K562 (cell line): ENCODE results near the gene ATXN2L. TPM values are rescaled to one million over a fixed set of nuclear protein-coding genes. Genes with fewer than 3 reads are reported as not detected.

Experiments used
- AFF1 ChIP-seq, 2 experiments: fragments of 450-650 bp; IDR thresholded peaks; 2 replicates each; pipeline ENCODE4 v1.6.1; 2018; ENCODE audit warnings: mild to moderate bottlenecking in 2 of 2, low read depth in 1 of 2; ENCODE audit not compliant: partially characterized antibody in 2 of 2
- EP300 ChIP-seq: IDR thresholded peaks from 2 replicates; pipeline ENCODE4 v1.6.1; 2012; ENCODE audit warnings: low read length, improper control_type of control experiment
- GTF3C2 ChIP-seq: IDR thresholded peaks from 3 replicates; pipeline ENCODE4 v1.6.1; 2011; ENCODE audit warnings: borderline replicate concordance, mild to moderate bottlenecking, moderate library complexity; ENCODE audit not compliant: insufficient read length; ENCODE audit errors: extremely low read depth
- HDAC6 ChIP-seq: IDR thresholded peaks from 2 replicates; pipeline ENCODE4 v1.6.1; 2012; ENCODE audit warnings: low read depth, mild to moderate bottlenecking, control low read depth, inconsistent platforms, low read length, moderate library complexity
- HMG20B ChIP-seq: fragments of 250-450 bp; sonication (Bioruptor Pico); IDR thresholded peaks from 2 replicates; pipeline ENCODE4 v1.5.0; 2021; ENCODE audit warnings: mild to moderate bottlenecking
- MCM5 ChIP-seq: fragments of 450-650 bp; IDR thresholded peaks from 2 replicates; pipeline ENCODE4 v1.6.1; 2016; ENCODE audit warnings: low read depth
- NCOA4 ChIP-seq: fragments of 450-650 bp; IDR thresholded peaks from 2 replicates; pipeline ENCODE4 v1.6.1; 2018; ENCODE audit warnings: mild to moderate bottlenecking; ENCODE audit not compliant: partially characterized antibody
- NR2C2 ChIP-seq, 2 experiments: fragments of 200-800 bp in 1 of 2; sonication (Bioruptor generic) in 1 of 2; sonication (generic) in 1 of 2; formaldehyde crosslinking in 1 of 2; IDR thresholded peaks; 2 replicates each; pipeline versions ENCODE4 v1.6.1 to v1.8.0; 2016 to 2022; ENCODE audit warnings: mild to moderate bottlenecking in 1 of 2, missing compliant biosample characterization in 1 of 2, missing genetic modification characterization in 1 of 2, missing genetic modification reagents in 1 of 2
- POLR2A ChIP-seq: fragments of 450-650 bp; conservative IDR thresholded peaks from 2 replicates; pipeline ENCODE4 v1.6.1; 2016
- SIRT6 ChIP-seq: IDR thresholded peaks from one replicate; pipeline ENCODE4 v1.6.1; 2012; ENCODE audit warnings: low read depth, mild to moderate bottlenecking, control low read depth, inconsistent platforms, low read length, moderate library complexity
- THRAP3 ChIP-seq: fragments of 450-650 bp; IDR thresholded peaks from 2 replicates; pipeline ENCODE4 v1.6.1; 2016; ENCODE audit warnings: mild to moderate bottlenecking, inconsistent platforms, borderline replicate concordance
- XRCC3 ChIP-seq: fragments of 450-650 bp; IDR thresholded peaks from 2 replicates; pipeline ENCODE4 v1.6.1; 2017; ENCODE audit warnings: mild to moderate bottlenecking, moderate library complexity
- polyA plus RNA-seq, 8 experiments: library from polyadenylated mRNA; depleted of rRNA in 4 of 8; stranded (reverse) in 5 of 8; unstranded in 3 of 8; fragments of >200 nt; fragmentation: Nextera tagmentation in 2 of 8; fragmentation: Illumina TruSeq in 1 of 8; extraction: Ambion mirVana in 2 of 8; extraction: Trizol in 1 of 8; gene quantifications; 2 replicates each; pipeline versions ENCODE4 v1.2.1 to v1.2.3, GENCODE V29; 2011 to 2014; ENCODE audit warnings: inconsistent platforms in 1 of 8, missing spikeins in 1 of 8
- total RNA-seq, 7 experiments: library from RNA; depleted of rRNA in 6 of 7; stranded (reverse); fragments of >200 nt in 6 of 7; fragmentation: Illumina TruSeq in 2 of 7; extraction: Trizol in 2 of 7; gene quantifications; 2 replicates each; pipeline versions ENCODE4 v1.2.1 to v1.2.3, GENCODE V29; 2011 to 2021; ENCODE audit warnings: low replicate concordance in 1 of 7
- TF ChIP-seq, protein P1 (sequence below): sonication (generic); formaldehyde crosslinking; IDR thresholded peaks from 2 replicates; pipeline ENCODE4 v1.8.1; 2023; ENCODE audit warnings: mild to moderate bottlenecking, missing genetic modification reagents
- TF ChIP-seq, protein P2 (sequence below): fragments of 450-650 bp; IDR thresholded peaks from 2 replicates; pipeline ENCODE4 v1.6.1; 2016; ENCODE audit warnings: low read depth, mild to moderate bottlenecking, moderate library complexity
- TF ChIP-seq, protein P3 (sequence below): fragments of 450-650 bp; formaldehyde crosslinking; IDR thresholded peaks from 2 replicates; pipeline ENCODE4 v1.4.0; 2022; ENCODE audit warnings: missing genetic modification characterization

ATXN2L gene
- total and polyA plus RNA-seq, 9 of the 15 experiments (the other 6 are each of a cell fraction or from before 2014, with no cell fraction given), result 3.8 to 280 (median 37.2) TPM

- no peak for TF ChIP-seq AFF1 (IDR thresholded peaks at IDR 0.05; ENCODE audit: low read depth in 1 of 2, partially characterized antibody in 2 of 2)
- no peak for TF ChIP-seq SIRT6
- TF ChIP-seq, protein P1, sequence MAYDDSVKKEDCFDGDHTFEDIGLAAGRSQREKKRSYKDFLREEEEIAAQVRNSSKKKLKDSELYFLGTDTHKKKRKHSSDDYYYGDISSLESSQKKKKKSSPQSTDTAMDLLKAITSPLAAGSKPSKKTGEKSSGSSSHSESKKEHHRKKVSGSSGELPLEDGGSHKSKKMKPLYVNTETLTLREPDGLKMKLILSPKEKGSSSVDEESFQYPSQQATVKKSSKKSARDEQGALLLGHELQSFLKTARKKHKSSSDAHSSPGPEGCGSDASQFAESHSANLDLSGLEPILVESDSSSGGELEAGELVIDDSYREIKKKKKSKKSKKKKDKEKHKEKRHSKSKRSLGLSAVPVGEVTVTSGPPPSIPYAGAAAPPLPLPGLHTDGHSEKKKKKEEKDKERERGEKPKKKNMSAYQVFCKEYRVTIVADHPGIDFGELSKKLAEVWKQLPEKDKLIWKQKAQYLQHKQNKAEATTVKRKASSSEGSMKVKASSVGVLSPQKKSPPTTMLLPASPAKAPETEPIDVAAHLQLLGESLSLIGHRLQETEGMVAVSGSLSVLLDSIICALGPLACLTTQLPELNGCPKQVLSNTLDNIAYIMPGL (CRISPR knock-in tag), result no peak
- TF ChIP-seq NCOA4, result no peak
- TF ChIP-seq MCM5, result no peak
- TF ChIP-seq GTF3C2, result no peak
- no peak for TF ChIP-seq XRCC3
- no peak for TF ChIP-seq HMG20B (CRISPR knock-in tag)
- peak; percentile 75 for TF ChIP-seq POLR2A
- no peak for TF ChIP-seq EP300
- TF ChIP-seq, protein P2, sequence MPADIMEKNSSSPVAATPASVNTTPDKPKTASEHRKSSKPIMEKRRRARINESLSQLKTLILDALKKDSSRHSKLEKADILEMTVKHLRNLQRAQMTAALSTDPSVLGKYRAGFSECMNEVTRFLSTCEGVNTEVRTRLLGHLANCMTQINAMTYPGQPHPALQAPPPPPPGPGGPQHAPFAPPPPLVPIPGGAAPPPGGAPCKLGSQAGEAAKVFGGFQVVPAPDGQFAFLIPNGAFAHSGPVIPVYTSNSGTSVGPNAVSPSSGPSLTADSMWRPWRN, result no peak
- TF ChIP-seq HDAC6, result no peak
- no peak for TF ChIP-seq NR2C2 (CRISPR knock-in tag; IDR thresholded peaks at IDR 0.05)
- TF ChIP-seq NR2C2 (tag; IDR thresholded peaks at IDR 0.05), result no peak
- TF ChIP-seq, protein P3, sequence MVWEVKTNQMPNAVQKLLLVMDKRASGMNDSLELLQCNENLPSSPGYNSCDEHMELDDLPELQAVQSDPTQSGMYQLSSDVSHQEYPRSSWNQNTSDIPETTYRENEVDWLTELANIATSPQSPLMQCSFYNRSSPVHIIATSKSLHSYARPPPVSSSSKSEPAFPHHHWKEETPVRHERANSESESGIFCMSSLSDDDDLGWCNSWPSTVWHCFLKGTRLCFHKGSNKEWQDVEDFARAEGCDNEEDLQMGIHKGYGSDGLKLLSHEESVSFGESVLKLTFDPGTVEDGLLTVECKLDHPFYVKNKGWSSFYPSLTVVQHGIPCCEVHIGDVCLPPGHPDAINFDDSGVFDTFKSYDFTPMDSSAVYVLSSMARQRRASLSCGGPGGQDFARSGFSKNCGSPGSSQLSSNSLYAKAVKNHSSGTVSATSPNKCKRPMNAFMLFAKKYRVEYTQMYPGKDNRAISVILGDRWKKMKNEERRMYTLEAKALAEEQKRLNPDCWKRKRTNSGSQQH (CRISPR knock-in tag), result peak; percentile 79
- 0 out of 2 replicates have a peak, but pooled peaks have one; percentile 32 for TF ChIP-seq THRAP3
These were observed 15.1 kb downstream of the ATXN2L start (continued) for GRCh38 chr16:28837672-28838557.
